H1 (cell line): ENCODE measurements around the gene FGF14. TPM values are rescaled to one million over a fixed set of nuclear protein-coding genes. Genes with fewer than 3 reads are reported as not detected.

Experiments used
- CTCF ChIA-PET: fragments of 300-600 bp; sonication (Branson Sonifier 250); formaldehyde crosslinking; loops from one replicate; lab custom pipeline; 2021; ENCODE audit not compliant: partially characterized antibody; lab: Charles Lee
- POLR2A ChIA-PET: fragments of 300-600 bp; sonication (Branson Sonifier 250); formaldehyde crosslinking; loops from one replicate; lab custom pipeline; 2021; ENCODE audit warnings: inconsistent platforms; ENCODE audit not compliant: partially characterized antibody; lab: Charles Lee
- DNase-seq, 2 experiments: peaks; one replicate each; pipeline versions ENCODE4 v3.0.0 to v3.0.0-alpha.2; 2010 to 2022; ENCODE audit warnings: low spot score in 2 of 2, low read depth in 1 of 2, mixed read lengths in 1 of 2
- FAIRE-seq: peaks from 2 replicates; lab custom pipeline; 2011; peaks lifted over from hg19 to GRCh38; lab: Jason Lieb, UNC
- H2AFZ ChIP-seq: 2 replicates; pipeline ENCODE4 v1.8.1; 2012; ENCODE audit warnings: low read length, inconsistent platforms
- H2AK5ac ChIP-seq: 2 replicates; pipeline ENCODE4 v1.6.1; 2013; ENCODE audit warnings: low read depth, low read length
- H2BK120ac ChIP-seq: replicated peaks from 2 replicates; pipeline ENCODE3; 2013; ENCODE audit warnings: low read depth, low read length, inconsistent platforms
- H2BK12ac ChIP-seq: 2 replicates; pipeline ENCODE4 v1.6.1; 2013; ENCODE audit warnings: low read depth, low read length
- H2BK15ac ChIP-seq: 2 replicates; pipeline ENCODE4 v1.6.1; 2013; ENCODE audit warnings: low read length
- H2BK20ac ChIP-seq: 2 replicates; pipeline ENCODE4 v1.6.1; 2013; ENCODE audit warnings: low read length
- H2BK5ac ChIP-seq: 2 replicates; pipeline ENCODE4 v1.6.1; 2013; ENCODE audit warnings: low read depth, low read length
- H3K14ac ChIP-seq: 2 replicates; pipeline ENCODE4 v1.6.1; 2013; ENCODE audit warnings: inconsistent platforms; ENCODE audit not compliant: insufficient read length
- H3K18ac ChIP-seq: 2 replicates; pipeline ENCODE4 v1.6.1; 2013; ENCODE audit warnings: low read length; ENCODE audit errors: extremely low read depth
- H3K23ac ChIP-seq: 2 replicates; pipeline ENCODE4 v1.6.1; 2013; ENCODE audit warnings: inconsistent platforms; ENCODE audit not compliant: insufficient read length
- H3K23me2 ChIP-seq: 2 replicates; pipeline ENCODE4 v1.6.1; 2013; ENCODE audit warnings: low read depth, low read length
- H3K27ac ChIP-seq: 2 replicates; pipeline ENCODE4 v1.6.1; 2011; ENCODE audit warnings: low read depth, low read length, inconsistent platforms
- H3K27me3 ChIP-seq, 4 experiments: replicated peaks in 1 of 4; 1 replicate in 1 of 4; 2 replicates in 3 of 4; pipeline versions ENCODE4 v1.6.1 to v1.8.1; 2011 to 2013; ENCODE audit warnings: low read length in 3 of 4, mild to moderate bottlenecking in 3 of 4, inconsistent platforms in 2 of 4, mixed read lengths in 2 of 4, moderate library complexity in 1 of 4; ENCODE audit not compliant: control insufficient read depth in 3 of 4, insufficient read depth in 3 of 4; ENCODE audit errors: extremely low read depth in 1 of 4
- H3K36me3 ChIP-seq, 4 experiments: 2 replicates each; pipeline versions ENCODE4 v1.6.1 to v1.8.1; 2011 to 2013; ENCODE audit warnings: mild to moderate bottlenecking in 4 of 4, low read length in 3 of 4, moderate library complexity in 2 of 4, control low read depth in 1 of 4, inconsistent platforms in 1 of 4; ENCODE audit not compliant: insufficient read depth in 4 of 4, control insufficient read depth in 2 of 4
- H3K4ac ChIP-seq: replicated peaks from 2 replicates; pipeline ENCODE3; 2013; ENCODE audit warnings: low read length, low read depth, mixed read lengths, inconsistent platforms; ENCODE audit not compliant: insufficient read length
- H3K4me1 ChIP-seq, 4 experiments: replicated peaks in 1 of 4; 1 replicate in 1 of 4; 2 replicates in 3 of 4; pipeline versions ENCODE4 v1.6.1 to v1.8.1; 2011 to 2013; ENCODE audit warnings: low read length in 3 of 4, inconsistent platforms in 2 of 4, mixed read lengths in 1 of 4; ENCODE audit not compliant: insufficient read depth in 4 of 4, control insufficient read depth in 3 of 4
- H3K4me2 ChIP-seq, 2 experiments: 2 replicates each; pipeline versions ENCODE4 v1.6.1 to v1.8.1; 2011 to 2013; ENCODE audit warnings: low read depth in 2 of 2, low read length in 2 of 2, control low read depth in 1 of 2, inconsistent platforms in 1 of 2, mild to moderate bottlenecking in 1 of 2; ENCODE audit not compliant: insufficient read depth in 1 of 2
- H3K4me3 ChIP-seq, 4 experiments: fragments of 200-600, 300-600 bp in 1 of 4; sonication (generic), shearing (Covaris generic), sonication (Bioruptor Twin) in 1 of 4; 2 replicates each; pipeline versions ENCODE4 v1.5.1 to v1.8.1; 2011 to 2016; ENCODE audit warnings: low read length in 4 of 4, low read depth in 3 of 4, control low read depth in 2 of 4, inconsistent platforms in 2 of 4, mild to moderate bottlenecking in 2 of 4, mixed read lengths in 1 of 4, moderate library complexity in 1 of 4; ENCODE audit not compliant: insufficient read depth in 2 of 4; ENCODE audit errors: extremely low read depth in 1 of 4
- H3K56ac ChIP-seq: replicated peaks from 2 replicates; pipeline ENCODE3; 2013; ENCODE audit warnings: low read depth, mild to moderate bottlenecking, mixed read lengths, low read length, inconsistent platforms; ENCODE audit not compliant: insufficient read length
- H3K79me1 ChIP-seq: 2 replicates; pipeline ENCODE4 v1.6.1; 2013; ENCODE audit warnings: low read depth, low read length, control low read depth
- H3K79me2 ChIP-seq, 2 experiments: 2 replicates each; pipeline versions ENCODE4 v1.6.1 to v1.8.1; 2012 to 2013; ENCODE audit warnings: low read length in 2 of 2, mild to moderate bottlenecking in 2 of 2, inconsistent platforms in 1 of 2; ENCODE audit not compliant: insufficient read depth in 2 of 2, control insufficient read depth in 1 of 2
- H3K9ac ChIP-seq, 4 experiments: replicated peaks in 1 of 4; 1 replicate in 1 of 4; 2 replicates in 3 of 4; pipeline versions ENCODE4 v1.6.1 to v1.8.1; 2011 to 2013; ENCODE audit warnings: low read depth in 3 of 4, low read length in 3 of 4, control low read depth in 2 of 4, mild to moderate bottlenecking in 2 of 4, moderate library complexity in 2 of 4, inconsistent platforms in 1 of 4; ENCODE audit errors: extremely low read depth in 1 of 4
- H3K9me3 ChIP-seq, 2 experiments: 2 replicates each; pipeline versions ENCODE4 v1.6.1 to v1.8.1; 2012 to 2013; ENCODE audit warnings: mild to moderate bottlenecking in 2 of 2, moderate library complexity in 2 of 2, control low read depth in 1 of 2, inconsistent platforms in 1 of 2, low read depth in 1 of 2, low read length in 1 of 2, mixed read lengths in 1 of 2; ENCODE audit not compliant: insufficient read depth in 2 of 2
- H4K20me1 ChIP-seq, 2 experiments: replicated peaks in 1 of 2; 2 replicates each; pipeline versions ENCODE3 to v1.8.1; 2011 to 2013; ENCODE audit warnings: inconsistent platforms in 2 of 2, low read length in 2 of 2, mild to moderate bottlenecking in 1 of 2; ENCODE audit not compliant: insufficient read depth in 2 of 2, control insufficient read depth in 1 of 2
- H4K5ac ChIP-seq: 2 replicates; pipeline ENCODE4 v1.6.1; 2013; ENCODE audit warnings: low read length, low read depth, mixed read lengths, inconsistent platforms; ENCODE audit not compliant: insufficient read length
- H4K8ac ChIP-seq: 2 replicates; pipeline ENCODE4 v1.8.0; 2013; ENCODE audit warnings: mild to moderate bottlenecking, moderate library complexity, low read length, inconsistent platforms; ENCODE audit not compliant: insufficient read depth; ENCODE audit errors: extremely low read depth
- H4K91ac ChIP-seq: replicated peaks from 2 replicates; pipeline ENCODE3; 2013; ENCODE audit warnings: low read length, mixed read lengths, inconsistent platforms; ENCODE audit not compliant: insufficient read length
- BRCA1 ChIP-seq: IDR thresholded peaks from 2 replicates; pipeline ENCODE4 v1.6.1; 2012; ENCODE audit warnings: low read depth, low read length, improper control_type of control experiment
- CREB1 ChIP-seq: IDR thresholded peaks from 2 replicates; pipeline ENCODE4 v1.6.1; 2012; ENCODE audit warnings: inconsistent platforms
- GTF2F1 ChIP-seq: IDR thresholded peaks from 2 replicates; pipeline ENCODE4 v1.6.1; 2012; ENCODE audit warnings: low read depth, low read length, improper control_type of control experiment, borderline replicate concordance
- ZNF274 ChIP-seq: IDR thresholded peaks from 2 replicates; pipeline ENCODE4 v1.7.0; 2012; ENCODE audit warnings: low read length, borderline replicate concordance; ENCODE audit errors: extremely low read depth
- WGBS, 2 experiments: shearing (Covaris generic) in 1 of 2; methylation state at CpG; one replicate each; pipeline versions ENCODE4 v1.1.6 to v1.1.7; 2013 to 2015; ENCODE audit warnings: low lambda C conversion rate in 2 of 2, mixed read lengths in 2 of 2, inconsistent platforms in 1 of 2, low coverage in 1 of 2, missing lambda C conversion rate in 1 of 2; ENCODE audit not compliant: insufficient replicate concordance in 2 of 2, insufficient coverage in 1 of 2, insufficient read length in 1 of 2; ENCODE audit errors: extremely low coverage in 1 of 2, missing lambda C conversion rate in 1 of 2; 5-methylcytosine and 5-hydroxymethylcytosine counted together
- polyA plus RNA-seq, 7 experiments: library from polyadenylated mRNA; depleted of rRNA in 3 of 7; stranded (reverse) in 5 of 7; unstranded in 2 of 7; fragments of >200 nt in 5 of 7; fragments of 200-250 nt in 2 of 7; gene quantifications; 1 replicate in 5 of 7; 2 replicates in 1 of 7; 4 replicates in 1 of 7; pipeline versions ENCODE4 v1.2.1 to v1.2.3, GENCODE V29; 2011 to 2013; ENCODE audit warnings: missing spikeins in 2 of 7, mixed read lengths in 2 of 7
- total RNA-seq: library from RNA; stranded (reverse); fragmentation: NEBNext Ultra II Directional; extraction: Animal tissue kit (Norgen Biotek cat#: 25700); gene quantifications from 2 replicates; pipeline ENCODE4 v1.2.1, GENCODE V29; 2021

Gene FGF14
- total and polyA plus RNA-seq, 2 of the 8 experiments (the other 6 are each of a cell fraction or from before 2014, with no cell fraction given): 0.05 to 0.58 TPM

- H3K4ac ChIP-seq: no peak overlapping the region
- no peak overlapping the region for H4K91ac ChIP-seq
- H3K56ac ChIP-seq: no peak overlapping the region
- H3K23me2 ChIP-seq: peaks cover 2% of the 10 kb centered on the region; the same call in 1 of the 2 replicates
- no peak overlapping the region for H3K27ac ChIP-seq
- WGBS, 2 experiments: 91% methylated on average over 1 of the region's 1 CpG; no CpG with 5 or more reads in 1 of the 2 experiments
- H3K9me3 ChIP-seq: no peaks in the 10 kb centered on the region
- no peak overlapping the region; a peak in 1 of 4 replicates for H3K4me2 ChIP-seq
- DNase-seq (no peak), FAIRE-seq (no peak)
- TF ChIP-seq ZNF274 (no peak), CREB1 (no peak), GTF2F1 (no peak), BRCA1 (no peak)
- H4K8ac ChIP-seq: no peak overlapping the region
- no peak overlapping the region for H4K5ac ChIP-seq
- H3K4me1 ChIP-seq: no peaks in the 10 kb centered on the region
- H3K23ac ChIP-seq: no peak overlapping the region
- no peak overlapping the region for H3K4me3 ChIP-seq
- POLR2A ChIA-PET: no interaction called here
- CTCF ChIA-PET: interaction anchor here (0.6 to 1.3 kb wide), 3 partner anchors 30 to 221 kb away, joined by 3 read pairs; no protein-coding TSS in a partner anchor
- no peaks in the 10 kb centered on the region for H4K20me1 ChIP-seq
- no peaks in the 10 kb centered on the region for H3K36me3 ChIP-seq
- H2BK12ac ChIP-seq: no peak overlapping the region
- no peak overlapping the region for H2BK20ac ChIP-seq
- no peaks in the 10 kb centered on the region for H3K27me3 ChIP-seq
- no peak overlapping the region for H3K14ac ChIP-seq
- H3K79me2 ChIP-seq: no peaks in the 10 kb centered on the region
- H3K18ac ChIP-seq: no peak overlapping the region
- no peaks in the 10 kb centered on the region for H3K79me1 ChIP-seq
- H2BK15ac ChIP-seq: no peak overlapping the region
- no peak overlapping the region for H2BK120ac ChIP-seq
- no peak overlapping the region for H3K9ac ChIP-seq
- no peak overlapping the region for H2BK5ac ChIP-seq
- H2AK5ac ChIP-seq: no peak overlapping the region
- peak overlapping the region; percentile 50; the same call in 1 of the 2 replicates for H2AFZ ChIP-seq
Measured at GRCh38 chr13:102235689-102236088, 166.2 kb downstream of the FGF14 start.
